ENCODE results near the gene PLXNA2.

PLXNA2 gene

GRCh38 chr1:208135354-208135753 lies 108.8 kb downstream of the PLXNA2 start:
- no peak for ATAC-seq

- ATAC-seq, result no peak
Observed at GRCh38 chr1:208134491-208134890, 109.7 kb downstream of the PLXNA2 start.

- ATAC-seq, result no peak
Observed at GRCh38 chr1:208133355-208133754, 110.8 kb downstream of the PLXNA2 start.

GRCh38 chr1:208132287-208132882 lies 111.8 kb downstream of the PLXNA2 start:
- ATAC-seq, result no peak

GRCh38 chr1:208131621-208132286 lies 112.4 kb downstream of the PLXNA2 start:
- no peak for ATAC-seq

GRCh38 chr1:208129487-208129886 lies 114.7 kb downstream of the PLXNA2 start:
- ATAC-seq, result no peak

GRCh38 chr1:208129060-208129459 lies 115.1 kb downstream of the PLXNA2 start:
- no peak for ATAC-seq

- no peak for ATAC-seq
Observed at GRCh38 chr1:208127792-208128529, 116.2 kb downstream of the PLXNA2 start.

- ATAC-seq, result no peak
Observed at GRCh38 chr1:208127284-208127683, 116.9 kb downstream of the PLXNA2 start.

GRCh38 chr1:208126108-208126507 lies 118.1 kb downstream of the PLXNA2 start:
- no peak for ATAC-seq

GRCh38 chr1:208122612-208123358 lies 121.4 kb downstream of the PLXNA2 start:
- ATAC-seq, result no peak

GRCh38 chr1:208121813-208122364 lies 122.3 kb downstream of the PLXNA2 start:
- ATAC-seq, result no peak

- no peak for ATAC-seq
Observed at GRCh38 chr1:208120431-208120790, 123.8 kb downstream of the PLXNA2 start.

GRCh38 chr1:208118841-208119606 lies 125.2 kb downstream of the PLXNA2 start:
- no peak for ATAC-seq

GRCh38 chr1:208118306-208118705 lies 125.9 kb downstream of the PLXNA2 start:
- ATAC-seq, result no peak

GRCh38 chr1:208117826-208118225 lies 126.4 kb downstream of the PLXNA2 start:
- no peak for ATAC-seq

- no peak for ATAC-seq
Observed at GRCh38 chr1:208117409-208117808, 126.8 kb downstream of the PLXNA2 start.

GRCh38 chr1:208115924-208116640 lies 128.1 kb downstream of the PLXNA2 start:
- no peak for ATAC-seq

- no peak for ATAC-seq
Observed at GRCh38 chr1:208113011-208113410, 131.2 kb downstream of the PLXNA2 start.

GRCh38 chr1:208112401-208112800 lies 131.8 kb downstream of the PLXNA2 start:
- ATAC-seq, result no peak

- no peak for ATAC-seq
Observed at GRCh38 chr1:208111646-208112190, 132.5 kb downstream of the PLXNA2 start.
